Nephron progenitor cell (in vitro differentiated cells): ENCODE measurements around the gene ATP1B1.

ENCODE experiments used
- DNase-seq: peaks from one replicate; pipeline ENCODE4 v3.0.0; 2021
- H3K27ac Mint-ChIP-seq: 2 replicates; pipeline ENCODE4 v1.8.0; 2021; ENCODE audit warnings: mild to moderate bottlenecking, moderate library complexity, mixed read lengths
- H3K27me3 Mint-ChIP-seq: 2 replicates; pipeline ENCODE4 v1.8.0; 2021; ENCODE audit warnings: mild to moderate bottlenecking, low read depth, mixed read lengths; ENCODE audit not compliant: poor library complexity
- H3K36me3 Mint-ChIP-seq: 2 replicates; pipeline ENCODE4 v1.8.0; 2021; ENCODE audit warnings: low read depth, mixed read lengths
- H3K4me1 Mint-ChIP-seq: 2 replicates; pipeline ENCODE4 v1.8.0; 2021; ENCODE audit warnings: mixed read lengths
- H3K4me3 Mint-ChIP-seq: 2 replicates; pipeline ENCODE4 v1.8.0; 2021; ENCODE audit warnings: mild to moderate bottlenecking, moderate library complexity, mixed read lengths
- H3K9me3 Mint-ChIP-seq: 2 replicates; pipeline ENCODE4 v1.8.0; 2021; ENCODE audit warnings: mild to moderate bottlenecking, moderate library complexity, mixed read lengths
- CTCF ChIP-seq: fragments of 200-600 bp; sonication (generic); IDR thresholded peaks from 2 replicates; pipeline ENCODE4 v1.5.0; 2021; ENCODE audit warnings: antibody characterized with exemption

ATP1B1 gene

GRCh38 chr1:169126335-169126734 is 19.8 kb downstream of the ATP1B1 start:
- Mint-ChIP-seq H3K36me3 (peaks cover 71% of the 10 kb centered on the region), H3K27ac (no peak overlapping the region), H3K9me3 (no peaks in the 10 kb centered on the region), H3K4me3 (no peak overlapping the region), H3K4me1 (peaks cover 13% of the 10 kb centered on the region), H3K27me3 (no peaks in the 10 kb centered on the region)
- TF ChIP-seq CTCF = no peak
- DNase-seq = no peak

DNA sequence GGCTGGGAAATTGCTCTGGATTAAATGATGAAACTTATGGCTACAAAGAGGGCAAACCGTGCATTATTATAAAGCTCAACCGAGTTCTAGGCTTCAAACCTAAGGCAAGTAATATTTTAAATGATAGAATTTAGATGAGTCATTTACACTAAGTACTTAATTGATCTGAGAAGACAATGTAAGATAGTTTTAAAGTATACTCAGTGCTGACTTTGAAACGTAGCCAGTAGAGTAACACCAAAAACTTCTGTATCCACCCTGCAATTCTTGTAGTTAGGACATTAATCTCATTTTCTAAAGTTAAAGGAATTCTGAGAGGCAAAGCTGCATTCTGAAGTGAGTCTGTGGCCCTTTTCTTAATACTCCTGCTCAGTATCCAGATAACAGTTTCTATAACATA is 20.8 kb downstream of the ATP1B1 start:
- DNase-seq = no peak
- Mint-ChIP-seq H3K27me3 (no peaks in the 10 kb centered on the region), H3K9me3 (no peaks in the 10 kb centered on the region), H3K4me3 (no peak overlapping the region), H3K4me1 (peaks cover 5% of the 10 kb centered on the region), H3K27ac (peak overlapping the region; percentile 69), H3K36me3 (peaks cover 72% of the 10 kb centered on the region)
- TF ChIP-seq CTCF = no peak

GRCh38 chr1:169128562-169128961 is 22.1 kb downstream of the ATP1B1 start:
- no peak for DNase-seq
- Mint-ChIP-seq H3K36me3 (peaks cover 71% of the 10 kb centered on the region), H3K9me3 (no peaks in the 10 kb centered on the region), H3K27ac (no peak overlapping the region), H3K4me3 (no peak overlapping the region), H3K4me1 (peaks cover 4% of the 10 kb centered on the region), H3K27me3 (no peaks in the 10 kb centered on the region)
- TF ChIP-seq CTCF = no peak

- TF ChIP-seq CTCF = no peak
- Mint-ChIP-seq H3K36me3 (peaks cover 69% of the 10 kb centered on the region), H3K27me3 (no peaks in the 10 kb centered on the region), H3K9me3 (no peaks in the 10 kb centered on the region), H3K4me3 (no peak overlapping the region), H3K4me1 (peaks cover 4% of the 10 kb centered on the region), H3K27ac (no peak overlapping the region)
- DNase-seq = no peak
Measured at GRCh38 chr1:169129109-169129784, 22.8 kb downstream of the ATP1B1 start.

- no peak for DNase-seq
- no peaks in the 10 kb centered on the region for H3K9me3 Mint-ChIP-seq
- no peaks in the 10 kb centered on the region for H3K27me3 Mint-ChIP-seq
- no peak for TF ChIP-seq CTCF
- H3K36me3 Mint-ChIP-seq = peaks cover 54% of the 10 kb centered on the region
- no peak overlapping the region for H3K4me3 Mint-ChIP-seq
- H3K27ac Mint-ChIP-seq = no peak overlapping the region
- peaks cover 4% of the 10 kb centered on the region for H3K4me1 Mint-ChIP-seq
Measured at GRCh38 chr1:169130683-169131082, 24.2 kb downstream of the ATP1B1 start.
